H1 (cell line): ENCODE measurements around the gene DNAJB13. TPM values are rescaled to one million over a fixed set of nuclear protein-coding genes. Genes with fewer than 3 reads are reported as not detected.

Source experiments
- EZH2 ChIP-seq: fragments of 200-600 bp; sonication (generic); IDR thresholded peaks from 2 replicates; pipeline ENCODE4 v1.7.1; 2012; ENCODE audit warnings: low read depth, mild to moderate bottlenecking, moderate library complexity, low read length, inconsistent platforms; ENCODE audit not compliant: severe bottlenecking
- HDAC2 ChIP-seq, 2 experiments: fragments of 300-600 bp in 1 of 2; sonication (generic) in 1 of 2; IDR thresholded peaks; 2 replicates each; pipeline ENCODE4 v1.6.1; 2011 to 2012; ENCODE audit warnings: low read depth in 2 of 2, low read length in 2 of 2, mild to moderate bottlenecking in 2 of 2, moderate library complexity in 2 of 2, borderline replicate concordance in 1 of 2, inconsistent platforms in 1 of 2
- RBBP5 ChIP-seq: IDR thresholded peaks from 2 replicates; pipeline ENCODE4 v1.7.1; 2012; ENCODE audit warnings: low read depth, mild to moderate bottlenecking, inconsistent platforms, low read length, moderate library complexity, borderline replicate concordance
- TAF7 ChIP-seq: optimal IDR thresholded peaks from 2 replicates; pipeline ENCODE3; 2011; ENCODE audit warnings: low read depth, mild to moderate bottlenecking, inconsistent platforms, low read length, moderate library complexity, borderline replicate concordance
- polyA plus RNA-seq, 7 experiments: library from polyadenylated mRNA; depleted of rRNA in 3 of 7; stranded (reverse) in 5 of 7; unstranded in 2 of 7; fragments of >200 nt in 5 of 7; fragments of 200-250 nt in 2 of 7; gene quantifications; 1 replicate in 5 of 7; 2 replicates in 1 of 7; 4 replicates in 1 of 7; pipeline versions ENCODE4 v1.2.1 to v1.2.3, GENCODE V29; 2011 to 2013; ENCODE audit warnings: missing spikeins in 2 of 7, mixed read lengths in 2 of 7
- total RNA-seq: library from RNA; stranded (reverse); fragmentation: NEBNext Ultra II Directional; extraction: Animal tissue kit (Norgen Biotek cat#: 25700); gene quantifications from 2 replicates; pipeline ENCODE4 v1.2.1, GENCODE V29; 2021
- TF ChIP-seq, protein P1 (sequence below): IDR thresholded peaks from 2 replicates; pipeline ENCODE4 v1.6.1; 2012; ENCODE audit warnings: inconsistent platforms

The DNAJB13 gene
- total and polyA plus RNA-seq, 2 of the 8 experiments (the other 6 are each of a cell fraction or from before 2014, with no cell fraction given), result 0.27 TPM; not detected in 1

- TF ChIP-seq, protein P1, sequence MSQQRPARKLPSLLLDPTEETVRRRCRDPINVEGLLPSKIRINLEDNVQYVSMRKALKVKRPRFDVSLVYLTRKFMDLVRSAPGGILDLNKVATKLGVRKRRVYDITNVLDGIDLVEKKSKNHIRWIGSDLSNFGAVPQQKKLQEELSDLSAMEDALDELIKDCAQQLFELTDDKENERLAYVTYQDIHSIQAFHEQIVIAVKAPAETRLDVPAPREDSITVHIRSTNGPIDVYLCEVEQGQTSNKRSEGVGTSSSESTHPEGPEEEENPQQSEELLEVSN, result no peak
- TF ChIP-seq EZH2 (no peak), HDAC2 (IDR thresholded peaks at IDR 0.05; ENCODE audit: borderline replicate concordance in 1 of 2, low read depth in 2 of 2, low read length in 2 of 2) (no peak), RBBP5 (no peak), TAF7 (no peak)
Observed at GRCh38 chr11:74004046-74004695, 53.3 kb downstream of the DNAJB13 start (continued).
